ENCODE data around the gene ZNF180.

Gene ZNF180

GRCh38 chr19:44455100-44455499 is 45.2 kb downstream of the ZNF180 start:
- no peaks in the 10 kb centered on the region for H3K36me3 ChIP-seq (ENCODE audit: insufficient read depth)
- no peak overlapping the region for H3K4me2 ChIP-seq
- TF ChIP-seq CTCF (conservative IDR thresholded peaks at IDR 0.05; ENCODE audit: low read depth, low read length): no peak
- H3K27ac ChIP-seq: no peak overlapping the region
- no peak overlapping the region for H3K9ac ChIP-seq
- H3K4me1 ChIP-seq (ENCODE audit: low read depth, poor library complexity, severe bottlenecking): no peaks in the 10 kb centered on the region
- H2AFZ ChIP-seq (ENCODE audit: low read depth): no peak overlapping the region; the same call in 1 of the 2 replicates
- H3K79me2 ChIP-seq (ENCODE audit: insufficient read depth, low read depth): no peaks in the 10 kb centered on the region
- no peak overlapping the region for H3K4me3 ChIP-seq (IDR thresholded peaks at IDR 0.05; ENCODE audit: insufficient read depth, low read depth, low read length)
- no peaks in the 10 kb centered on the region for H4K20me1 ChIP-seq (ENCODE audit: insufficient read depth)
- no peaks in the 10 kb centered on the region for H3K27me3 ChIP-seq (ENCODE audit: insufficient read depth, low read depth)

GRCh38 chr19:44452367-44452766 is 48.0 kb downstream of the ZNF180 start:
- Histone ChIP-seq H2AFZ (ENCODE audit: low read depth) (no peak overlapping the region), H3K4me1 (ENCODE audit: low read depth, poor library complexity, severe bottlenecking) (no peaks in the 10 kb centered on the region), H3K27ac (no peak overlapping the region), H3K27me3 (ENCODE audit: insufficient read depth, low read depth) (no peaks in the 10 kb centered on the region), H3K79me2 (ENCODE audit: insufficient read depth, low read depth) (no peaks in the 10 kb centered on the region), H3K4me3 (IDR thresholded peaks at IDR 0.05; ENCODE audit: insufficient read depth, low read depth, low read length) (no peak overlapping the region), H3K4me2 (no peak overlapping the region), H3K36me3 (ENCODE audit: insufficient read depth) (no peaks in the 10 kb centered on the region), H4K20me1 (ENCODE audit: insufficient read depth) (no peaks in the 10 kb centered on the region), H3K9ac (no peak overlapping the region)
- no peak for TF ChIP-seq CTCF (conservative IDR thresholded peaks at IDR 0.05; ENCODE audit: low read depth, low read length)

GRCh38 chr19:44451687-44452086 is 48.6 kb downstream of the ZNF180 start:
- TF ChIP-seq CTCF (conservative IDR thresholded peaks at IDR 0.05; ENCODE audit: low read depth, low read length): no peak
- Histone ChIP-seq H3K27ac (no peak overlapping the region), H3K27me3 (ENCODE audit: insufficient read depth, low read depth) (no peaks in the 10 kb centered on the region), H3K4me3 (IDR thresholded peaks at IDR 0.05; ENCODE audit: insufficient read depth, low read depth, low read length) (no peak overlapping the region), H3K4me2 (no peak overlapping the region), H3K36me3 (ENCODE audit: insufficient read depth) (no peaks in the 10 kb centered on the region), H2AFZ (ENCODE audit: low read depth) (no peak overlapping the region), H3K9ac (no peak overlapping the region), H4K20me1 (ENCODE audit: insufficient read depth) (no peaks in the 10 kb centered on the region), H3K4me1 (ENCODE audit: low read depth, poor library complexity, severe bottlenecking) (no peaks in the 10 kb centered on the region), H3K79me2 (ENCODE audit: insufficient read depth, low read depth) (no peaks in the 10 kb centered on the region)

GRCh38 chr19:44447916-44448674 is 52.2 kb downstream of the ZNF180 start, which contains the start of gene ZNF229:
TSS of gene ZNF229 (minus strand) at chr19:44448472. CDS start at chr19:44442847, 5,625 bp downstream.
- no peak within 1 kb of the TSS for H3K4me2 ChIP-seq

More at GRCh38 chr19:44447916-44448674, 52.2 kb downstream of the ZNF180 start, which contains the start of gene ZNF229:
- H4K20me1 ChIP-seq (ENCODE audit: insufficient read depth): no peaks in the 10 kb centered on the region
- no peaks in the 10 kb centered on the region for H3K27me3 ChIP-seq (ENCODE audit: insufficient read depth, low read depth)
- H2AFZ ChIP-seq (ENCODE audit: low read depth): no peak within 1 kb of the TSS
- H3K4me1 ChIP-seq (ENCODE audit: low read depth, poor library complexity, severe bottlenecking): no peaks in the 10 kb centered on the region
- no peak within 1 kb of the TSS for H3K27ac ChIP-seq
- H3K4me3 ChIP-seq (IDR thresholded peaks at IDR 0.05; ENCODE audit: insufficient read depth, low read depth, low read length): no peak within 1 kb of the TSS
- no peak for TF ChIP-seq CTCF (conservative IDR thresholded peaks at IDR 0.05; ENCODE audit: low read depth, low read length)
- no peak within 1 kb of the TSS for H3K9ac ChIP-seq
- H3K36me3 ChIP-seq (ENCODE audit: insufficient read depth): no peaks in the 10 kb centered on the region
- H3K79me2 ChIP-seq (ENCODE audit: insufficient read depth, low read depth): no peaks in the 10 kb centered on the region
